Measurements from ENCODE around the gene PON3. TPM values are rescaled to one million over a fixed set of nuclear protein-coding genes. Genes with fewer than 3 reads are reported as not detected.

The PON3 gene
- total RNA-seq, 4 donors from 2014 or later: 0.40 to 2.5 (median 1.9) TPM; not detected in 1

DNA sequence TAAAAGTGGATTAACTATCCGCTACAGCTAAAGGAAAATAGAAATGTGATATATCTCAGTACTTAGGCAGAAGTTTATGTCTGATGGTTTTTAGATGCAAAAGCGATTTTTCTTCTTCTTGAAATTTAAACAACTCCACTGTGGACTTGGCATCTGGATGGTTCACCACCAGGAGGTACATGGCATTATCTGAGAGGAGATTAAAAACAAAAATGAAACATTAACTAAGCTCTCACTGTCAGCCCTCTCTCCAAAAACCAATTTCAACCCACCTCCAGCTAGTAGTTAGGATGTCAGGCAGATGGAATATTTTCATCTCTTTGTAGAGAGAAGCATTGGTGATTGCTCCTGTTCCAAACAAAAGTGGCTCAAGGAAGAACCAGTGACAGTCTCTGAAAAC, 84.8 kb downstream of the PON3 start:
- intact Hi-C loops (cut with DNase I): no loop called here
- no peak for TF ChIP-seq CTCF (IDR thresholded peaks at IDR 0.05)
- TF ChIP-seq POLR2A (IDR thresholded peaks at IDR 0.05): no peak
- Histone ChIP-seq H3K9me3 (no peaks in the 10 kb centered on the region), H3K27me3 (peaks cover 0 to 6% (median 0%) of the 10 kb centered on the region in 4 donors), H3K36me3 (no peaks in the 10 kb centered on the region), H3K4me1 (no peaks in the 10 kb centered on the region), H3K27ac (no peak overlapping the region), H3K4me3 (no peak overlapping the region)
- WGBS, 2 donors: 69 to 79% methylated on average over 2 of the region's 2 CpGs
- no peak for DNase-seq

- H3K27ac ChIP-seq: no peak overlapping the region
- TF ChIP-seq POLR2A (IDR thresholded peaks at IDR 0.05): no peak
- no peak for TF ChIP-seq CTCF (IDR thresholded peaks at IDR 0.05)
- 85 to 96% methylated on average over 2 of the region's 2 CpGs for WGBS, 2 donors
- H3K36me3 ChIP-seq: no peaks in the 10 kb centered on the region
- no peaks in the 10 kb centered on the region for H3K9me3 ChIP-seq
- intact Hi-C loops (cut with DNase I): no loop called here
- no peak for DNase-seq
- H3K4me1 ChIP-seq: no peaks in the 10 kb centered on the region
- peaks cover 0 to 3% (median 0%) of the 10 kb centered on the region in 4 donors for H3K27me3 ChIP-seq
- H3K4me3 ChIP-seq: no peak overlapping the region
Observed at GRCh38 chr7:95309951-95310350, 86.2 kb downstream of the PON3 start.

Small RNAs within 50 kb of the gene (small RNA-seq; reads per million reads assigned to genes)
- 0 reads per million in 4 donors for gene AC004022.2

Other genes with a start within 250 kb of the PON3 start
- gene PON1, start 71.8 kb downstream of the PON3 start, total RNA-seq: not detected
- gene PON2, start 38.7 kb upstream of the PON3 start, total RNA-seq: 10 to 100 TPM; 28.0 to 70.9 (median 52.3) TPM
- gene ASB4, start 89.6 kb upstream of the PON3 start, total RNA-seq: under 1 TPM in 1 of 4 donors, not detected in 3; 0.19 TPM
- gene PDK4, start 200.1 kb upstream of the PON3 start, total RNA-seq: 100 to 1,000 TPM in 2 of 4 donors, 1 to 10 TPM in 2; 4.1 to 129 (median 64.6) TPM

All from esophagus squamous epithelium (tissue), 5 donors.